H1 (cell line): ENCODE data around the gene RNF220. TPM values are rescaled to one million over a fixed set of nuclear protein-coding genes. Genes with fewer than 3 reads are reported as not detected.

Experiments
- CTCF ChIA-PET: fragments of 300-600 bp; sonication (Branson Sonifier 250); formaldehyde crosslinking; loops from one replicate; lab custom pipeline; 2021; ENCODE audit not compliant: partially characterized antibody; lab: Charles Lee
- POLR2A ChIA-PET: fragments of 300-600 bp; sonication (Branson Sonifier 250); formaldehyde crosslinking; loops from one replicate; lab custom pipeline; 2021; ENCODE audit warnings: inconsistent platforms; ENCODE audit not compliant: partially characterized antibody; lab: Charles Lee
- DNase-seq, 2 experiments: peaks; one replicate each; pipeline versions ENCODE4 v3.0.0 to v3.0.0-alpha.2; 2010 to 2022; ENCODE audit warnings: low spot score in 2 of 2, low read depth in 1 of 2, mixed read lengths in 1 of 2
- FAIRE-seq: peaks from 2 replicates; lab custom pipeline; 2011; peaks lifted over from hg19 to GRCh38; lab: Jason Lieb, UNC
- H2AFZ ChIP-seq: 2 replicates; pipeline ENCODE4 v1.8.1; 2012; ENCODE audit warnings: low read length, inconsistent platforms
- H2AK5ac ChIP-seq: 2 replicates; pipeline ENCODE4 v1.6.1; 2013; ENCODE audit warnings: low read depth, low read length
- H2BK120ac ChIP-seq: replicated peaks from 2 replicates; pipeline ENCODE3; 2013; ENCODE audit warnings: low read depth, low read length, inconsistent platforms
- H2BK12ac ChIP-seq: 2 replicates; pipeline ENCODE4 v1.6.1; 2013; ENCODE audit warnings: low read depth, low read length
- H2BK15ac ChIP-seq: 2 replicates; pipeline ENCODE4 v1.6.1; 2013; ENCODE audit warnings: low read length
- H2BK20ac ChIP-seq: 2 replicates; pipeline ENCODE4 v1.6.1; 2013; ENCODE audit warnings: low read length
- H2BK5ac ChIP-seq: 2 replicates; pipeline ENCODE4 v1.6.1; 2013; ENCODE audit warnings: low read depth, low read length
- H3K14ac ChIP-seq: 2 replicates; pipeline ENCODE4 v1.6.1; 2013; ENCODE audit warnings: inconsistent platforms; ENCODE audit not compliant: insufficient read length
- H3K18ac ChIP-seq: 2 replicates; pipeline ENCODE4 v1.6.1; 2013; ENCODE audit warnings: low read length; ENCODE audit errors: extremely low read depth
- H3K23ac ChIP-seq: 2 replicates; pipeline ENCODE4 v1.6.1; 2013; ENCODE audit warnings: inconsistent platforms; ENCODE audit not compliant: insufficient read length
- H3K23me2 ChIP-seq: 2 replicates; pipeline ENCODE4 v1.6.1; 2013; ENCODE audit warnings: low read depth, low read length
- H3K27ac ChIP-seq: 2 replicates; pipeline ENCODE4 v1.6.1; 2011; ENCODE audit warnings: low read depth, low read length, inconsistent platforms
- H3K27me3 ChIP-seq, 4 experiments: replicated peaks in 1 of 4; 1 replicate in 1 of 4; 2 replicates in 3 of 4; pipeline versions ENCODE4 v1.6.1 to v1.8.1; 2011 to 2013; ENCODE audit warnings: low read length in 3 of 4, mild to moderate bottlenecking in 3 of 4, inconsistent platforms in 2 of 4, mixed read lengths in 2 of 4, moderate library complexity in 1 of 4; ENCODE audit not compliant: control insufficient read depth in 3 of 4, insufficient read depth in 3 of 4; ENCODE audit errors: extremely low read depth in 1 of 4
- H3K36me3 ChIP-seq, 4 experiments: 2 replicates each; pipeline versions ENCODE4 v1.6.1 to v1.8.1; 2011 to 2013; ENCODE audit warnings: mild to moderate bottlenecking in 4 of 4, low read length in 3 of 4, moderate library complexity in 2 of 4, control low read depth in 1 of 4, inconsistent platforms in 1 of 4; ENCODE audit not compliant: insufficient read depth in 4 of 4, control insufficient read depth in 2 of 4
- H3K4ac ChIP-seq: replicated peaks from 2 replicates; pipeline ENCODE3; 2013; ENCODE audit warnings: low read length, low read depth, mixed read lengths, inconsistent platforms; ENCODE audit not compliant: insufficient read length
- H3K4me1 ChIP-seq, 4 experiments: replicated peaks in 1 of 4; 1 replicate in 1 of 4; 2 replicates in 3 of 4; pipeline versions ENCODE4 v1.6.1 to v1.8.1; 2011 to 2013; ENCODE audit warnings: low read length in 3 of 4, inconsistent platforms in 2 of 4, mixed read lengths in 1 of 4; ENCODE audit not compliant: insufficient read depth in 4 of 4, control insufficient read depth in 3 of 4
- H3K4me2 ChIP-seq, 2 experiments: 2 replicates each; pipeline versions ENCODE4 v1.6.1 to v1.8.1; 2011 to 2013; ENCODE audit warnings: low read depth in 2 of 2, low read length in 2 of 2, control low read depth in 1 of 2, inconsistent platforms in 1 of 2, mild to moderate bottlenecking in 1 of 2; ENCODE audit not compliant: insufficient read depth in 1 of 2
- H3K4me3 ChIP-seq, 4 experiments: fragments of 200-600, 300-600 bp in 1 of 4; sonication (generic), shearing (Covaris generic), sonication (Bioruptor Twin) in 1 of 4; 2 replicates each; pipeline versions ENCODE4 v1.5.1 to v1.8.1; 2011 to 2016; ENCODE audit warnings: low read length in 4 of 4, low read depth in 3 of 4, control low read depth in 2 of 4, inconsistent platforms in 2 of 4, mild to moderate bottlenecking in 2 of 4, mixed read lengths in 1 of 4, moderate library complexity in 1 of 4; ENCODE audit not compliant: insufficient read depth in 2 of 4; ENCODE audit errors: extremely low read depth in 1 of 4
- H3K56ac ChIP-seq: replicated peaks from 2 replicates; pipeline ENCODE3; 2013; ENCODE audit warnings: low read depth, mild to moderate bottlenecking, mixed read lengths, low read length, inconsistent platforms; ENCODE audit not compliant: insufficient read length
- H3K79me1 ChIP-seq: 2 replicates; pipeline ENCODE4 v1.6.1; 2013; ENCODE audit warnings: low read depth, low read length, control low read depth
- H3K79me2 ChIP-seq, 2 experiments: 2 replicates each; pipeline versions ENCODE4 v1.6.1 to v1.8.1; 2012 to 2013; ENCODE audit warnings: low read length in 2 of 2, mild to moderate bottlenecking in 2 of 2, inconsistent platforms in 1 of 2; ENCODE audit not compliant: insufficient read depth in 2 of 2, control insufficient read depth in 1 of 2
- H3K9ac ChIP-seq, 4 experiments: replicated peaks in 1 of 4; 1 replicate in 1 of 4; 2 replicates in 3 of 4; pipeline versions ENCODE4 v1.6.1 to v1.8.1; 2011 to 2013; ENCODE audit warnings: low read depth in 3 of 4, low read length in 3 of 4, control low read depth in 2 of 4, mild to moderate bottlenecking in 2 of 4, moderate library complexity in 2 of 4, inconsistent platforms in 1 of 4; ENCODE audit errors: extremely low read depth in 1 of 4
- H3K9me3 ChIP-seq, 2 experiments: 2 replicates each; pipeline versions ENCODE4 v1.6.1 to v1.8.1; 2012 to 2013; ENCODE audit warnings: mild to moderate bottlenecking in 2 of 2, moderate library complexity in 2 of 2, control low read depth in 1 of 2, inconsistent platforms in 1 of 2, low read depth in 1 of 2, low read length in 1 of 2, mixed read lengths in 1 of 2; ENCODE audit not compliant: insufficient read depth in 2 of 2
- H4K20me1 ChIP-seq, 2 experiments: replicated peaks in 1 of 2; 2 replicates each; pipeline versions ENCODE3 to v1.8.1; 2011 to 2013; ENCODE audit warnings: inconsistent platforms in 2 of 2, low read length in 2 of 2, mild to moderate bottlenecking in 1 of 2; ENCODE audit not compliant: insufficient read depth in 2 of 2, control insufficient read depth in 1 of 2
- H4K5ac ChIP-seq: 2 replicates; pipeline ENCODE4 v1.6.1; 2013; ENCODE audit warnings: low read length, low read depth, mixed read lengths, inconsistent platforms; ENCODE audit not compliant: insufficient read length
- H4K8ac ChIP-seq: 2 replicates; pipeline ENCODE4 v1.8.0; 2013; ENCODE audit warnings: mild to moderate bottlenecking, moderate library complexity, low read length, inconsistent platforms; ENCODE audit not compliant: insufficient read depth; ENCODE audit errors: extremely low read depth
- H4K91ac ChIP-seq: replicated peaks from 2 replicates; pipeline ENCODE3; 2013; ENCODE audit warnings: low read length, mixed read lengths, inconsistent platforms; ENCODE audit not compliant: insufficient read length
- CBX8 ChIP-seq: fragments of 300-800, 300-1000 bp; sonication (generic); IDR thresholded peaks from 2 replicates; pipeline ENCODE4 v1.7.1; 2016; ENCODE audit warnings: low read depth, low read length, borderline replicate concordance
- EZH2 ChIP-seq: fragments of 200-600 bp; sonication (generic); IDR thresholded peaks from 2 replicates; pipeline ENCODE4 v1.7.1; 2012; ENCODE audit warnings: low read depth, mild to moderate bottlenecking, moderate library complexity, low read length, inconsistent platforms; ENCODE audit not compliant: severe bottlenecking
- GABPA ChIP-seq: IDR thresholded peaks from 2 replicates; pipeline ENCODE4 v1.6.1; 2011; ENCODE audit warnings: mild to moderate bottlenecking, low read length, moderate library complexity, borderline replicate concordance; ENCODE audit not compliant: insufficient read depth
- KDM5A ChIP-seq: fragments of 200-600 bp; IDR thresholded peaks from 2 replicates; pipeline ENCODE4 v1.7.1; 2012; ENCODE audit warnings: mild to moderate bottlenecking, low read length, inconsistent platforms, mixed read lengths
- POLR2A ChIP-seq, 2 experiments: IDR thresholded peaks; 1 replicate in 1 of 2; 2 replicates in 1 of 2; pipeline ENCODE4 v1.6.1; 2011; ENCODE audit warnings: low read depth in 2 of 2, low read length in 2 of 2, mild to moderate bottlenecking in 2 of 2; ENCODE audit errors: control extremely low read depth in 1 of 2
- RNF2 ChIP-seq: fragments of 200-900, 300-1000 bp; sonication (generic); IDR thresholded peaks from 2 replicates; pipeline ENCODE4 v1.7.1; 2016; ENCODE audit warnings: borderline replicate concordance, low read depth, mild to moderate bottlenecking, antibody characterized with exemption, low read length; ENCODE audit not compliant: poor library complexity, severe bottlenecking; ENCODE audit errors: missing control alignments
- SP4 ChIP-seq: IDR thresholded peaks from 2 replicates; pipeline ENCODE4 v1.6.1; 2012; ENCODE audit warnings: low read length, inconsistent platforms
- SRF ChIP-seq: IDR thresholded peaks from 2 replicates; pipeline ENCODE4 v1.6.1; 2011; ENCODE audit warnings: mild to moderate bottlenecking, low read depth, low read length, moderate library complexity
- TCF12 ChIP-seq: IDR thresholded peaks from 2 replicates; pipeline ENCODE4 v1.6.1; 2011; ENCODE audit warnings: low read depth, mild to moderate bottlenecking, low read length
- WGBS, 2 experiments: shearing (Covaris generic) in 1 of 2; methylation state at CpG; one replicate each; pipeline versions ENCODE4 v1.1.6 to v1.1.7; 2013 to 2015; ENCODE audit warnings: low lambda C conversion rate in 2 of 2, mixed read lengths in 2 of 2, inconsistent platforms in 1 of 2, low coverage in 1 of 2, missing lambda C conversion rate in 1 of 2; ENCODE audit not compliant: insufficient replicate concordance in 2 of 2, insufficient coverage in 1 of 2, insufficient read length in 1 of 2; ENCODE audit errors: extremely low coverage in 1 of 2, missing lambda C conversion rate in 1 of 2; 5-methylcytosine and 5-hydroxymethylcytosine counted together
- polyA plus RNA-seq, 7 experiments: library from polyadenylated mRNA; depleted of rRNA in 3 of 7; stranded (reverse) in 5 of 7; unstranded in 2 of 7; fragments of >200 nt in 5 of 7; fragments of 200-250 nt in 2 of 7; gene quantifications; 1 replicate in 5 of 7; 2 replicates in 1 of 7; 4 replicates in 1 of 7; pipeline versions ENCODE4 v1.2.1 to v1.2.3, GENCODE V29; 2011 to 2013; ENCODE audit warnings: missing spikeins in 2 of 7, mixed read lengths in 2 of 7
- total RNA-seq: library from RNA; stranded (reverse); fragmentation: NEBNext Ultra II Directional; extraction: Animal tissue kit (Norgen Biotek cat#: 25700); gene quantifications from 2 replicates; pipeline ENCODE4 v1.2.1, GENCODE V29; 2021
- TF ChIP-seq, protein P1 (sequence below): IDR thresholded peaks from 2 replicates; pipeline ENCODE4 v1.6.1; 2011; ENCODE audit warnings: low read depth, mild to moderate bottlenecking, low read length; ENCODE audit not compliant: insufficient read depth

Gene RNF220
- total and polyA plus RNA-seq, 2 of the 8 experiments (the other 6 are each of a cell fraction or from before 2014, with no cell fraction given): 123 to 160 TPM

- Histone ChIP-seq H4K5ac (no peak overlapping the region), H3K9me3 (no peaks in the 10 kb centered on the region), H3K56ac (no peak overlapping the region), H3K4me1 (peaks cover 5 to 36% (median 25%) of the 10 kb centered on the region in 4 experiments), H2AFZ (no peak overlapping the region), H2BK12ac (peak overlapping the region; percentile 18; the same call in 1 of the 2 replicates), H3K18ac (no peak overlapping the region), H2BK120ac (no peak overlapping the region), H3K79me2 (peaks cover 0 to 29% of the 10 kb centered on the region in 2 experiments; a peak in 3 of 4 replicates), H2AK5ac (no peak overlapping the region), H3K27ac (no peak overlapping the region), H3K4ac (no peak overlapping the region), H4K20me1 (peaks cover 3 to 10% of the 10 kb centered on the region in 2 experiments), H3K79me1 (no peaks in the 10 kb centered on the region; the same call in 1 of the 2 replicates), H3K14ac (no peak overlapping the region), H2BK5ac (0 out of 2 replicates have a peak overlapping the region, but pooled peaks have one; percentile 6), H2BK20ac (no peak overlapping the region), H3K4me2 (peak overlapping the region; percentile 23 to 35; a peak in 2 of 4 replicates), H4K91ac (no peak overlapping the region), H3K23me2 (peaks cover 2% of the 10 kb centered on the region; the same call in 1 of the 2 replicates), H3K27me3 (no peaks in the 10 kb centered on the region; a peak in 1 of 7 replicates), H3K23ac (no peak overlapping the region), H3K36me3 (no peaks in the 10 kb centered on the region; a peak in 1 of 8 replicates), H3K9ac (no peak overlapping the region; a peak in 1 of 7 replicates), H4K8ac (no peak overlapping the region), H3K4me3 (no peak overlapping the region), H2BK15ac (no peak overlapping the region)
- no peak for FAIRE-seq
- 72% methylated on average over 19 of the region's 19 CpGs; no CpG with 5 or more reads in 1 of the 2 experiments for WGBS, 2 experiments
- CTCF ChIA-PET: interaction anchor here (0.6 to 3.1 kb wide), 7 partner anchors 14 to 185 kb away, joined by 3 to 13 read pairs (median 3); no protein-coding TSS in a partner anchor
- POLR2A ChIA-PET: interaction anchor here (1.3 to 2.2 kb wide), 5 partner anchors 10 to 208 kb away, joined by 3 to 6 read pairs (median 4); partner anchors contain the start of gene RNF220
- no peak for DNase-seq
- no peak for TF ChIP-seq SP4
- TF ChIP-seq CBX8: no peak
- TF ChIP-seq TCF12: no peak
- no peak for TF ChIP-seq GABPA
- no peak for TF ChIP-seq RNF2
- TF ChIP-seq SRF: no peak
- TF ChIP-seq KDM5A: no peak
- no peak for TF ChIP-seq POLR2A (IDR thresholded peaks at IDR 0.05; ENCODE audit: control extremely low read depth in 1 of 2, low read depth in 2 of 2, low read length in 2 of 2)
- no peak for TF ChIP-seq EZH2
- TF ChIP-seq, protein P1, sequence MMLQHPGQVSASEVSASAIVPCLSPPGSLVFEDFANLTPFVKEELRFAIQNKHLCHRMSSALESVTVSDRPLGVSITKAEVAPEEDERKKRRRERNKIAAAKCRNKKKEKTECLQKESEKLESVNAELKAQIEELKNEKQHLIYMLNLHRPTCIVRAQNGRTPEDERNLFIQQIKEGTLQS: no peak
These were observed 18.8 kb downstream of the RNF220 start for GRCh38 chr1:44423591-44424537.
